AG04450 (cell line): ENCODE results near the gene AOC1. TPM values are rescaled to one million over a fixed set of nuclear protein-coding genes. Genes with fewer than 3 reads are reported as not detected.

Source experiments
- CTCF ChIA-PET: fragments of 300-600, 350-600 bp; formaldehyde crosslinking; extraction: SDS; loops from one replicate; lab custom pipeline; 2022; ENCODE audit warnings: antibody characterized with exemption, inconsistent platforms; lab: Charles Lee
- POLR2A ChIA-PET: fragments of 350-600 bp; formaldehyde crosslinking; extraction: SDS; loops from one replicate; lab custom pipeline; 2021; ENCODE audit warnings: antibody characterized with exemption, inconsistent platforms; lab: Yijun Ruan, JAX
- DNase-seq: peaks from one replicate; pipeline ENCODE4 v3.0.0-alpha.2; 2011; ENCODE audit warnings: low read depth, low spot score
- H3K27ac ChIP-seq: one replicate; pipeline ENCODE4 v1.5.1; 2012; ENCODE audit warnings: low read depth, low read length, control low read depth
- H3K27me3 ChIP-seq: one replicate; pipeline ENCODE4 v1.6.0; 2012; ENCODE audit warnings: low read length; ENCODE audit not compliant: control insufficient read depth, insufficient read depth
- H3K4me3 ChIP-seq: 2 replicates; pipeline ENCODE4 v1.5.1; 2011; ENCODE audit warnings: mild to moderate bottlenecking, low read depth, low read length, control low read depth
- H3K9me3 ChIP-seq: 2 replicates; pipeline ENCODE4 v1.5.1; 2012; ENCODE audit warnings: low read length; ENCODE audit not compliant: control insufficient read depth, insufficient read depth
- polyA plus RNA-seq: library from polyadenylated mRNA; depleted of rRNA; stranded (reverse); fragments of >200 nt; gene quantifications from 2 replicates; pipeline ENCODE4 v1.2.3, GENCODE V29; 2011
- TF ChIP-seq, protein P1 (sequence below): IDR thresholded peaks from 2 replicates; pipeline ENCODE4 v1.5.1; 2011; ENCODE audit warnings: low read depth, low read length, control low read depth, inconsistent platforms

The AOC1 gene
- polyA plus RNA-seq, 1 experiment, result not detected

- Histone ChIP-seq H3K9me3 (no peaks in the 10 kb centered on the region; the same call in 1 of the 2 replicates), H3K27ac (no peak overlapping the region), H3K27me3 (peaks cover 14% of the 10 kb centered on the region), H3K4me3 (no peak overlapping the region)
- POLR2A ChIA-PET, result no interaction called here
- CTCF ChIA-PET, result interaction anchor here (1.0 to 4.7 kb wide), 4 partner anchors 12 to 85 kb away, joined by 3 to 44 read pairs (median 5); no protein-coding TSS in a partner anchor
- DNase-seq, result no peak
- TF ChIP-seq, protein P1, sequence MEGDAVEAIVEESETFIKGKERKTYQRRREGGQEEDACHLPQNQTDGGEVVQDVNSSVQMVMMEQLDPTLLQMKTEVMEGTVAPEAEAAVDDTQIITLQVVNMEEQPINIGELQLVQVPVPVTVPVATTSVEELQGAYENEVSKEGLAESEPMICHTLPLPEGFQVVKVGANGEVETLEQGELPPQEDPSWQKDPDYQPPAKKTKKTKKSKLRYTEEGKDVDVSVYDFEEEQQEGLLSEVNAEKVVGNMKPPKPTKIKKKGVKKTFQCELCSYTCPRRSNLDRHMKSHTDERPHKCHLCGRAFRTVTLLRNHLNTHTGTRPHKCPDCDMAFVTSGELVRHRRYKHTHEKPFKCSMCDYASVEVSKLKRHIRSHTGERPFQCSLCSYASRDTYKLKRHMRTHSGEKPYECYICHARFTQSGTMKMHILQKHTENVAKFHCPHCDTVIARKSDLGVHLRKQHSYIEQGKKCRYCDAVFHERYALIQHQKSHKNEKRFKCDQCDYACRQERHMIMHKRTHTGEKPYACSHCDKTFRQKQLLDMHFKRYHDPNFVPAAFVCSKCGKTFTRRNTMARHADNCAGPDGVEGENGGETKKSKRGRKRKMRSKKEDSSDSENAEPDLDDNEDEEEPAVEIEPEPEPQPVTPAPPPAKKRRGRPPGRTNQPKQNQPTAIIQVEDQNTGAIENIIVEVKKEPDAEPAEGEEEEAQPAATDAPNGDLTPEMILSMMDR, result no peak
These were observed 48.4 kb downstream of the AOC1 start for GRCh38 chr7:150900675-150901074.

DNA sequence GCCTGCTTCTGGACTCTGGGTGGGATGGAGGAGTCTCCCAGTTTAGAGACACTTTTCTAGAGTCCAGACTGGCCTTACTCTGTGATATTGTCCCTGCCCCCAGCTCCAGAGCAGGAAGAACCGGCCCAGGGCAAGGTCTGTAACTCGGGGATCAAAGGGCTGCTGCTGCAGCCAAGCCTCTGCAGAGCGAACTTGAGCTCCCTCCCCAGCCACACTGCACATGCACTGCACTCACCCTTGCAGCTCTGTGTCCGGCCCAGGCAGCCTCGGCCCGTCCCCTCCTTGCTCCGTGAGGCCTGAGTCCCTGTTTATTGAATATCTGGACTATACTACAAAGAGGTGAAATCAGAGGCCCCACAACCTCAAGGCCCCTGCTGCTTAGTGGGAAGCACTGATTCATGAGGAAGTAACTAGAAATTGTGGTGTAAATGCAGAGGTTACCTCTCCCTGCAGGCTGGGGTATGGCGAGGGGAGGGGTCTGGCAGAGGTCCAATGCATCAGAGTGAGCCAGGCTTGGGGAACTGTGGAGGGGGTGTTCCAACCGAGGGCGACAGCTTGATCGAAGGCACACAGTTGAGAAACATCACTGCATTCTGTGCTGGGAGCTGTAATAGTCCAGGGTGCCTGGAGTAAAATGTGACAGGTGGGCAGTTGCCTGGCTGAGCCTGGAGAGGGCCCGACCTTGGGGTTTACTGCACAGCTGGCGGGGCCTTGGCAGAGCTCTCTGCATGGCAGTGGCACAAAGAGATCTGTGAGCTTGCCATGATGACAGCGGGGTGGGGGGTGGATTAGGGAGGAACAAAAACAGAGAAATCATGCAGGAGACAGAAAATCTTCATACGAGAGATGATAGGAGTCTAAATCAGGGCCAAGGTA lies 49.1 kb downstream of the AOC1 start:
- DNase-seq, result no peak
- no peak overlapping the region for H3K27ac ChIP-seq
- ChIA-PET POLR2A (interaction anchor here (0.7 kb wide), 1 partner anchor 1715 kb away, joined by 8 read pairs; no protein-coding TSS in a partner anchor), CTCF (interaction anchor here (0.6 to 4.7 kb wide), 8 partner anchors 11 to 809 kb away, joined by 3 to 44 read pairs (median 4); no protein-coding TSS in a partner anchor)
- H3K4me3 ChIP-seq, result no peak overlapping the region
- TF ChIP-seq, protein P1, result no peak
- H3K27me3 ChIP-seq, result peaks cover 14% of the 10 kb centered on the region
- H3K9me3 ChIP-seq, result no peaks in the 10 kb centered on the region; the same call in 1 of the 2 replicates

GRCh38 chr7:150902078-150903033 lies 50.0 kb downstream of the AOC1 start:
- peaks cover 8% of the 10 kb centered on the region for H3K27me3 ChIP-seq
- H3K9me3 ChIP-seq, result no peaks in the 10 kb centered on the region; the same call in 1 of the 2 replicates
- POLR2A ChIA-PET, result interaction anchor here (0.7 kb wide), 1 partner anchor 1716 kb away, joined by 8 read pairs; no protein-coding TSS in a partner anchor
- no peak overlapping the region for H3K27ac ChIP-seq
- CTCF ChIA-PET, result interaction anchor here (0.9 to 4.7 kb wide), 4 partner anchors 83 to 123 kb away, joined by 3 to 44 read pairs (median 4); no protein-coding TSS in a partner anchor
- no peak for DNase-seq
- H3K4me3 ChIP-seq, result no peak overlapping the region
- TF ChIP-seq, protein P1, result no peak

GRCh38 chr7:150903606-150904005 lies 51.3 kb downstream of the AOC1 start:
- no peaks in the 10 kb centered on the region for H3K27me3 ChIP-seq
- H3K27ac ChIP-seq, result peak overlapping the region; percentile 52
- POLR2A ChIA-PET, result no interaction called here
- TF ChIP-seq, protein P1, result no peak
- CTCF ChIA-PET, result interaction anchor here (0.6 to 4.7 kb wide), 5 partner anchors 59 to 115 kb away, joined by 3 to 44 read pairs (median 4); no protein-coding TSS in a partner anchor
- peak; percentile 41 for DNase-seq
- H3K4me3 ChIP-seq, result no peak overlapping the region
- H3K9me3 ChIP-seq, result no peaks in the 10 kb centered on the region; the same call in 1 of the 2 replicates
